Body of pancreas (tissue), 4 donors: ENCODE data around the gene CEACAM16. TPM values are rescaled to one million over a fixed set of nuclear protein-coding genes. Genes with fewer than 3 reads are reported as not detected.

ENCODE experiments used
- ATAC-seq: fragments of 150-250 bp; one replicate; pipeline ENCODE4 v1.9.1; 2016
- DNase-seq, 4 donors: peaks; one replicate each; pipeline ENCODE4 v3.0.0-alpha.2; 2019
- H3K27ac ChIP-seq, 4 donors: fragments of 200-600 bp; sonication (generic); 1 replicate in 3 of 4; 2 replicates in 1 of 4; pipeline versions ENCODE4 v1.5.1 to v1.6.1; 2016 to 2019; ENCODE audit warnings: mild to moderate bottlenecking in 1 of 4, mixed read lengths in 1 of 4, moderate library complexity in 1 of 4
- H3K27me3 ChIP-seq, 2 donors: fragments of 200-600 bp; sonication (generic); one replicate each; pipeline ENCODE4 v1.6.0; 2016; ENCODE audit warnings: mild to moderate bottlenecking in 1 of 2
- H3K36me3 ChIP-seq, 2 donors: fragments of 200-600 bp; sonication (generic); replicated peaks in 1 of 2; 2 replicates each; pipeline ENCODE4 v1.5.1; 2016; ENCODE audit warnings: low read depth in 2 of 2; ENCODE audit not compliant: insufficient read depth in 1 of 2
- H3K4me1 ChIP-seq: fragments of 200-600 bp; sonication (generic); one replicate; pipeline ENCODE4 v1.6.0; 2016
- H3K4me3 ChIP-seq, 2 donors: fragments of 200-600 bp; sonication (generic); 1 replicate in 1 of 2; 2 replicates in 1 of 2; pipeline ENCODE4 v1.5.1; 2016 to 2019
- H3K9me3 ChIP-seq, 3 donors: fragments of 200-600 bp; sonication (generic); 1 replicate in 2 of 3; 2 replicates in 1 of 3; pipeline ENCODE4 v1.5.1; 2016
- CTCF ChIP-seq, 7 experiments: fragments of 450-650 bp in 4 of 7; fragments of 200-600 bp in 3 of 7; sonication (generic) in 3 of 7; IDR thresholded peaks; one replicate each; pipeline ENCODE4 v1.5.1; 2016 to 2019; ENCODE audit warnings: antibody characterized with exemption in 7 of 7
- POLR2A ChIP-seq, 3 donors: fragments of 450-650 bp; IDR thresholded peaks; one replicate each; pipeline ENCODE4 v1.6.1; 2016; ENCODE audit warnings: antibody characterized with exemption in 3 of 3, mild to moderate bottlenecking in 2 of 3
- WGBS, 2 donors: methylation state at CpG; one replicate each; pipeline ENCODE4 v1.1.5; 2017; 5-methylcytosine and 5-hydroxymethylcytosine counted together
- intact Hi-C: fragments of 100-400 bp; cut with DNase I; formaldehyde crosslinking; loops from one replicate; pipeline ENCODE4 v1.15.1; 2023
- total RNA-seq, 2 donors: library from RNA; depleted of rRNA; stranded (reverse); fragments of >200 nt; gene quantifications; one replicate each; pipeline ENCODE4 v1.1.0, GENCODE V29; 2016

CEACAM16 gene, protein sequence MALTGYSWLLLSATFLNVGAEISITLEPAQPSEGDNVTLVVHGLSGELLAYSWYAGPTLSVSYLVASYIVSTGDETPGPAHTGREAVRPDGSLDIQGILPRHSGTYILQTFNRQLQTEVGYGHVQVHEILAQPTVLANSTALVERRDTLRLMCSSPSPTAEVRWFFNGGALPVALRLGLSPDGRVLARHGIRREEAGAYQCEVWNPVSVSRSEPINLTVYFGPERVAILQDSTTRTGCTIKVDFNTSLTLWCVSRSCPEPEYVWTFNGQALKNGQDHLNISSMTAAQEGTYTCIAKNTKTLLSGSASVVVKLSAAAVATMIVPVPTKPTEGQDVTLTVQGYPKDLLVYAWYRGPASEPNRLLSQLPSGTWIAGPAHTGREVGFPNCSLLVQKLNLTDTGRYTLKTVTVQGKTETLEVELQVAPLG
- total RNA-seq, result 1 to 10 TPM in 1 of 2 donors, under 1 TPM in 1; 0.33 to 1.3 TPM

- ATAC-seq (peak; percentile 19), DNase-seq (peak in 3 of 4 donors; percentile 53 to 65 (median 64))
- Histone ChIP-seq H3K4me1 (peaks cover 52% of the 10 kb centered on the region), H3K9me3 (no peaks in the 10 kb centered on the region), H3K4me3 (no peak within 1 kb of the TSS), H3K27me3 (no peaks in the 10 kb centered on the region), H3K36me3 (no peaks in the 10 kb centered on the region), H3K27ac (peak within 1 kb of the TSS; percentile 84 to 97 (median 94))
- intact Hi-C loops, result no loop called here
- TF ChIP-seq CTCF (IDR thresholded peaks at IDR 0.05), result no peak
- no peak for TF ChIP-seq POLR2A (IDR thresholded peaks at IDR 0.05)
- 64 to 84% methylated on average over 7 to 13 of the region's 13 CpGs for WGBS, 2 donors
These were observed at the start of gene CEACAM16 for GRCh38 chr19:44698492-44699201. TSS of gene CEACAM16 (plus strand) at chr19:44699151. CDS start at chr19:44701457, 2,306 bp downstream.

DNA sequence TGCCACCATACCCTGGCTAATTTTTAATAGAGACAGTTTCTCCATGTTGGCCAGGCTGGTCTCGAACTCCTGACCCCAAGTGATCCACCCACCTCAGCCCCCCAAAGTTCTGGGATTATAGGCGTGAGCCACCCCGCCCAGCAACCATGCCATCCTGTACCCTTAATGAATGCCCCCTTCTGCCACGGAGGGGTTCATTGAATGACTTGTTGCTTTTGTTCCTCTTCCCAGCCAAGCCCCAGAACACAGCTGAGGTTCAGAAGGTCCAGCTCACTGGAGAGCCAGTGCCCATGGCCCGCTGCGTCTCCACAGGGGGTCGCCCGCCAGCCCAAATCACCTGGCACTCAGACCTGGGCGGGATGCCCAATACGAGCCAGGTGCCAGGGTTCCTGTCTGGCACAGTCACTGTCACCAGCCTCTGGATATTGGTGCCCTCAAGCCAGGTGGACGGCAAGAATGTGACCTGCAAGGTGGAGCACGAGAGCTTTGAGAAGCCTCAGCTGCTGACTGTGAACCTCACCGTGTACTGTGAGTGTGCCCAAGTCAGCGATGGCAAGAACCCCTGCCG is 49.3 kb upstream of the CEACAM16 start:
- WGBS, 2 donors, result 78 to 93% methylated on average over 6 to 15 of the region's 15 CpGs
- intact Hi-C loops, result no loop called here
- H3K9me3 ChIP-seq, result no peaks in the 10 kb centered on the region
- no peak overlapping the region for H3K4me3 ChIP-seq
- TF ChIP-seq POLR2A (IDR thresholded peaks at IDR 0.05) (no peak), CTCF (IDR thresholded peaks at IDR 0.05) (no peak)
- no peak overlapping the region for H3K27ac ChIP-seq
- ATAC-seq, result no peak
- H3K4me1 ChIP-seq, result peaks cover 8% of the 10 kb centered on the region
- peak in 2 of 4 donors; percentile 27 to 37 for DNase-seq
- peaks cover 7 to 12% of the 10 kb centered on the region in 2 donors for H3K36me3 ChIP-seq
- no peaks in the 10 kb centered on the region for H3K27me3 ChIP-seq

DNA sequence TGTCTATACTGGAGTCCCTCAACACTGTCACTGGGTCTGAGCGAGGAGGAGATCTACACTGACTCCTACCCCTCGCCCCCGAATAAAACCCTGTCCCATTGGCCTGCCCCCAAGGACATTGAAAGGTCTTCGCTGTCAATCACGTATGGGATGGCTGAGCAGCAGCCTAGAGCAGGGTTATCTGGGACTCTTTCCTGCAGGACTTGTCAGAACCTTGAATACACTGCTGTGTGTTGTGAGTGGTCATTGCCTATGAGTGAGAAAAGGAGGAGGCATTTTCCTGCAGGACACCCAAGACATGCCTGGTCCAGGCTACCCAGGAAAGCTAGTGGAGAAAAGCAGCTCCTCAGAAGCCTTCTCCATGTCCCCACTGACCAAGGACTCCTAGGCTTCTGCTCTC is 45.6 kb upstream of the CEACAM16 start:
- H3K9me3 ChIP-seq, result no peaks in the 10 kb centered on the region
- H3K4me1 ChIP-seq, result peaks cover 1% of the 10 kb centered on the region
- intact Hi-C loops, result no loop called here
- DNase-seq (no peak), ATAC-seq (no peak)
- peaks cover 7 to 16% of the 10 kb centered on the region in 2 donors for H3K36me3 ChIP-seq
- no peak for TF ChIP-seq POLR2A (IDR thresholded peaks at IDR 0.05)
- no peak for TF ChIP-seq CTCF (IDR thresholded peaks at IDR 0.05)
- no peaks in the 10 kb centered on the region for H3K27me3 ChIP-seq
- no peak overlapping the region for H3K4me3 ChIP-seq
- 86 to 88% methylated on average over 5 of the region's 5 CpGs for WGBS, 2 donors
- no peak overlapping the region for H3K27ac ChIP-seq

- Histone ChIP-seq H3K27ac (no peak overlapping the region), H3K36me3 (peaks cover 7 to 20% of the 10 kb centered on the region in 2 donors), H3K9me3 (no peaks in the 10 kb centered on the region), H3K27me3 (no peaks in the 10 kb centered on the region), H3K4me1 (no peaks in the 10 kb centered on the region), H3K4me3 (no peak overlapping the region)
- TF ChIP-seq POLR2A (IDR thresholded peaks at IDR 0.05) (no peak), CTCF (IDR thresholded peaks at IDR 0.05) (peak; percentile 33 to 74 (median 57))
- ATAC-seq, result peak; percentile 77
- 42 to 54% methylated on average over 14 to 15 of the region's 16 CpGs for WGBS, 2 donors
- peak; percentile 72 to 84 (median 81) for DNase-seq
- intact Hi-C loops, result no loop called here
These were observed 44.8 kb upstream of the CEACAM16 start for GRCh38 chr19:44653977-44654774.
